ENCODE measurements around the gene S1PR2.
A peak's percentile ranks its signal among the peaks of the same experiment; 100 is the strongest.

The S1PR2 gene

GRCh38 chr19:10227026-10227971, 3.8 kb downstream of the S1PR2 start:
- DNase-seq (ENCODE audit: extremely low read depth, low read depth): no peak
- peak; percentile 8 for TF ChIP-seq CTCF (IDR thresholded peaks at IDR 0.05; ENCODE audit: low read depth, low read length)

GRCh38 chr19:10226376-10227025, 4.6 kb downstream of the S1PR2 start:
- no peak; the same call in 1 of the 2 replicates for TF ChIP-seq CTCF (IDR thresholded peaks at IDR 0.05; ENCODE audit: low read depth, low read length)
- DNase-seq (ENCODE audit: extremely low read depth, low read depth): peak; percentile 91

- TF ChIP-seq CTCF (IDR thresholded peaks at IDR 0.05; ENCODE audit: low read depth, low read length): no peak
- no peak for DNase-seq (ENCODE audit: extremely low read depth, low read depth)
Observed at GRCh38 chr19:10226021-10226375, 5.1 kb downstream of the S1PR2 start.

GRCh38 chr19:10224337-10224736, 6.8 kb downstream of the S1PR2 start:
- no peak for TF ChIP-seq CTCF (IDR thresholded peaks at IDR 0.05; ENCODE audit: low read depth, low read length)
- DNase-seq (ENCODE audit: extremely low read depth, low read depth): no peak

- DNase-seq (ENCODE audit: extremely low read depth, low read depth): no peak
- no peak for TF ChIP-seq CTCF (IDR thresholded peaks at IDR 0.05; ENCODE audit: low read depth, low read length)
Observed at GRCh38 chr19:10223488-10224213, 7.5 kb downstream of the S1PR2 start.

- no peak for TF ChIP-seq CTCF (IDR thresholded peaks at IDR 0.05; ENCODE audit: low read depth, low read length)
- DNase-seq (ENCODE audit: extremely low read depth, low read depth): no peak
Observed at GRCh38 chr19:10222201-10222890, 8.8 kb downstream of the S1PR2 start.

Measured in AG09319 (cell line).